GM12878 (cell line): ENCODE measurements around the gene DGKE. TPM values are rescaled to one million over a fixed set of nuclear protein-coding genes. Genes with fewer than 3 reads are reported as not detected.

Experiments
- ATAC-seq: fragments of 200-7000 bp; cut with Tn5 transposase; 3 replicates; pipeline ENCODE4 v1.9.1; 2020; ENCODE audit warnings: mild to moderate bottlenecking, moderate library complexity
- BruUV-seq: library from RNA; stranded (reverse); fragments of 400-500 nt; replicated peaks from 2 replicates; lab custom pipeline; 2021; lab: Mats Ljungman, UMichigan
- CTCF ChIA-PET: fragments of 300-600 bp; sonication (Branson Sonifier 250); formaldehyde crosslinking; extraction: SDS; loops from one replicate; lab custom pipeline; 2021; ENCODE audit warnings: inconsistent platforms; lab: Yijun Ruan, JAX
- POLR2A ChIA-PET: fragments of 350-600 bp; formaldehyde crosslinking; extraction: SDS; loops from one replicate; lab custom pipeline; 2021; ENCODE audit warnings: inconsistent platforms; lab: Charles Lee
- RAD21 ChIA-PET: fragments of 300-600 bp; sonication (Branson Sonifier 250); formaldehyde crosslinking; loops from one replicate; lab custom pipeline; 2023; ENCODE audit warnings: antibody characterized with exemption; ENCODE audit not compliant: unreplicated experiment; lab: Charles Lee
- SMC1A ChIA-PET: fragments of 300-600 bp; sonication (Branson Sonifier 250); formaldehyde crosslinking; loops from one replicate; lab custom pipeline; 2023; ENCODE audit not compliant: unreplicated experiment, uncharacterized antibody; lab: Charles Lee
- DNase-seq: peaks from one replicate; pipeline ENCODE4 v3.0.0-alpha.2; 2011; ENCODE audit warnings: low read depth, low spot score
- FAIRE-seq: peaks from 3 replicates; lab custom pipeline; 2011; peaks lifted over from hg19 to GRCh38; lab: Jason Lieb, UNC
- H2AFZ ChIP-seq: 2 replicates; pipeline ENCODE4 v1.6.0; 2011; ENCODE audit warnings: low read depth, low read length, control low read depth; ENCODE audit not compliant: control insufficient read depth
- H3K27ac ChIP-seq: 2 replicates; pipeline ENCODE4 v1.5.1; 2011; ENCODE audit warnings: control low read depth; ENCODE audit not compliant: control insufficient read depth, insufficient read depth
- H3K27me3 ChIP-seq, 2 experiments: replicated peaks in 1 of 2; 2 replicates each; pipeline versions ENCODE4 v1.6.0 to v1.6.1; 2011; ENCODE audit warnings: low read length in 1 of 2; ENCODE audit not compliant: control insufficient read depth in 2 of 2, insufficient read depth in 2 of 2
- H3K36me3 ChIP-seq, 2 experiments: 2 replicates each; pipeline ENCODE4 v1.5.1; 2011; ENCODE audit warnings: low read length in 1 of 2; ENCODE audit not compliant: control insufficient read depth in 2 of 2, insufficient read depth in 2 of 2
- H3K4me1 ChIP-seq: 2 replicates; pipeline ENCODE4 v1.6.1; 2011; ENCODE audit warnings: mild to moderate bottlenecking, low read length, moderate library complexity, mixed read lengths; ENCODE audit not compliant: control insufficient read depth, insufficient read depth
- H3K4me2 ChIP-seq: 2 replicates; pipeline ENCODE4 v1.6.0; 2011; ENCODE audit warnings: control low read depth; ENCODE audit not compliant: control insufficient read depth, insufficient read depth
- H3K4me3 ChIP-seq: fragments of 200-600 bp; sonication (generic); 2 replicates; pipeline ENCODE4 v1.5.1; 2016
- H3K79me2 ChIP-seq: 2 replicates; pipeline ENCODE4 v1.6.0; 2011; ENCODE audit warnings: low read length; ENCODE audit not compliant: control insufficient read depth, insufficient read depth
- H3K9ac ChIP-seq: 2 replicates; pipeline ENCODE4 v1.8.0; 2011; ENCODE audit warnings: low read length, control low read depth, mixed read lengths; ENCODE audit not compliant: control insufficient read depth, insufficient read depth
- H3K9me3 ChIP-seq: replicated peaks from 3 replicates; pipeline ENCODE4 v1.5.1; 2011; ENCODE audit warnings: mild to moderate bottlenecking, low read length; ENCODE audit not compliant: control insufficient read depth, insufficient read depth
- H4K20me1 ChIP-seq: 2 replicates; pipeline ENCODE4 v1.6.0; 2011; ENCODE audit not compliant: control insufficient read depth, insufficient read depth
- E2F4 ChIP-seq: IDR thresholded peaks from 2 replicates; pipeline ENCODE4 v1.6.1; 2012; ENCODE audit warnings: low read depth, low read length, improper control_type of control experiment
- ELK1 ChIP-seq: IDR thresholded peaks from 2 replicates; pipeline ENCODE4 v1.6.1; 2012; ENCODE audit warnings: low read depth, low read length, improper control_type of control experiment
- HDAC6 ChIP-seq: fragments of 200-600 bp; sonication (generic); IDR thresholded peaks from one replicate; pipeline ENCODE4 v1.8.0; 2017; ENCODE audit warnings: antibody characterized with exemption; ENCODE audit not compliant: unreplicated experiment
- NBN ChIP-seq: fragments of 450-650 bp; IDR thresholded peaks from 2 replicates; pipeline ENCODE4 v1.6.1; 2016
- WGBS: methylation state at CpG from one replicate; pipeline ENCODE4 v1.1.6; 2016; ENCODE audit warnings: low lambda C conversion rate; ENCODE audit not compliant: insufficient replicate concordance, insufficient coverage; ENCODE audit errors: missing lambda C conversion rate; 5-methylcytosine and 5-hydroxymethylcytosine counted together
- in situ Hi-C: fragments of 300-500 bp; cut with MboI; formaldehyde crosslinking; loops from 9 replicates; pipeline ENCODE4 v1.14.3; 2018; ENCODE audit warnings: mixed read lengths
- intact Hi-C: fragments of 100-400 bp; cut with micrococcal nuclease; formaldehyde crosslinking; loops from one replicate; pipeline ENCODE4 v1.14.2; 2022; ENCODE audit not compliant: unreplicated experiment
- polyA plus RNA-seq, 11 experiments: library from polyadenylated mRNA; depleted of rRNA in 4 of 11; unstranded in 6 of 11; stranded (reverse) in 5 of 11; fragments of >200 nt; fragmentation: Nextera tagmentation in 4 of 11; fragmentation: Illumina TruSeq in 1 of 11; extraction: Ambion mirVana in 4 of 11; extraction: Trizol in 1 of 11; gene quantifications; 1 replicate in 1 of 11; 2 replicates in 10 of 11; pipeline versions ENCODE4 v1.2.1 to v1.2.3, GENCODE V29; 2011 to 2016; ENCODE audit warnings: inconsistent platforms in 2 of 11, missing spikeins in 2 of 11, low read depth in 1 of 11
- total RNA-seq, 4 experiments: library from RNA; depleted of rRNA in 3 of 4; stranded (reverse); fragments of >200 nt in 3 of 4; fragmentation: Illumina TruSeq in 1 of 4; extraction: Trizol in 1 of 4; gene quantifications; 2 replicates each; pipeline versions ENCODE4 v1.2.1 to v1.2.3, GENCODE V29; 2013 to 2021

The DGKE gene
- total and polyA plus RNA-seq, 10 of the 15 experiments (the other 5 are each of a cell fraction or from before 2014, with no cell fraction given): 2.8 to 18.0 (median 11.6) TPM

GRCh38 chr17:56890390-56890789, 56.4 kb downstream of the DGKE start:
- in situ Hi-C loops: no loop called here
- H3K27me3 ChIP-seq: no peaks in the 10 kb centered on the region
- H3K9me3 ChIP-seq: peaks cover 22% of the 10 kb centered on the region; the same call in 2 of the 3 replicates
- intact Hi-C loops: no loop called here
- 98% methylated on average over 6 of the region's 6 CpGs for WGBS
- no peak overlapping the region for H3K9ac ChIP-seq
- H3K79me2 ChIP-seq: no peaks in the 10 kb centered on the region; the same call in 1 of the 2 replicates
- no peak overlapping the region for H3K4me2 ChIP-seq
- H3K36me3 ChIP-seq: peaks cover 47 to 62% of the 10 kb centered on the region in 2 experiments
- ATAC-seq: no peak
- ChIA-PET CTCF (interaction anchor here (0.8 to 1.4 kb wide), 2 partner anchors 10 to 20 kb away, joined by 3 to 4 read pairs; no protein-coding TSS in a partner anchor), RAD21 (no interaction called here), POLR2A (interaction anchor here (1.6 kb wide), 1 partner anchor 9 kb away, joined by 3 read pairs; no protein-coding TSS in a partner anchor), SMC1A (interaction anchor here (1.2 to 1.3 kb wide), 2 partner anchors 13 to 41 kb away, joined by 3 to 4 read pairs; no protein-coding TSS in a partner anchor)
- no peaks in the 10 kb centered on the region; the same call in 1 of the 2 replicates for H4K20me1 ChIP-seq
- H3K4me3 ChIP-seq: no peak overlapping the region
- no peak for DNase-seq
- H3K27ac ChIP-seq: no peak overlapping the region
- TF ChIP-seq E2F4 (no peak), ELK1 (no peak), NBN (no peak), HDAC6 (no peak)
- FAIRE-seq: no peak
- H2AFZ ChIP-seq: no peak overlapping the region
- H3K4me1 ChIP-seq: peaks cover 6% of the 10 kb centered on the region
- no TSS peak for BruUV-seq
